Loucy (cell line): ENCODE results near the gene FOXP1.

Source experiments
- CTCF ChIP-seq: fragments of 200-600 bp; sonication (generic); conservative IDR thresholded peaks from 2 replicates; pipeline ENCODE4 v1.5.1; 2014; ENCODE audit warnings: mild to moderate bottlenecking, antibody characterized with exemption, low read length
- EZH2phosphoT487 ChIP-seq: fragments of 200-600 bp; IDR thresholded peaks from 2 replicates; pipeline ENCODE4 v1.6.1; 2018; ENCODE audit warnings: antibody characterized with exemption, mild to moderate bottlenecking, moderate library complexity, borderline replicate concordance

- TF ChIP-seq CTCF (no peak), EZH2phosphoT487 (no peak)
Measured at GRCh38 chr3:71600646-71601288, 17.2 kb upstream of the FOXP1 start.
